SK-N-SH (cell line): Measurements from ENCODE around the gene PAWR. TPM values are rescaled to one million over a fixed set of nuclear protein-coding genes. Genes with fewer than 3 reads are reported as not detected.

ENCODE experiments used
- CTCF ChIA-PET: fragments of 300-600, 350-600 bp; formaldehyde crosslinking; extraction: SDS; loops from one replicate; lab custom pipeline; 2021; lab: Yijun Ruan, JAX
- POLR2A ChIA-PET: fragments of 350-600 bp; sonication (Branson Sonifier 250); formaldehyde crosslinking; extraction: SDS; loops from one replicate; lab custom pipeline; 2020; ENCODE audit warnings: antibody characterized with exemption, inconsistent platforms; lab: Yijun Ruan, JAX
- DNase-seq: peaks from one replicate; pipeline ENCODE4 v3.0.0; 2012
- H2AFZ ChIP-seq: fragments of 200-600 bp; sonication (generic); 2 replicates; pipeline ENCODE4 v1.8.1; 2016; ENCODE audit warnings: antibody characterized with exemption, mild to moderate bottlenecking, low read depth
- H3F3A ChIP-seq: fragments of 200-600 bp; sonication (generic); replicated peaks from 2 replicates; pipeline ENCODE3; 2016; ENCODE audit warnings: antibody characterized with exemption, mild to moderate bottlenecking; ENCODE audit not compliant: insufficient read depth
- H3K27ac ChIP-seq, 2 experiments: fragments of 200-500 bp in 1 of 2; fragments of 200-600 bp in 1 of 2; sonication (Bioruptor generic) in 1 of 2; sonication (generic), shearing (Covaris generic) in 1 of 2; 2 replicates each; pipeline versions ENCODE4 v1.5.1 to v1.6.1; 2014 to 2016; ENCODE audit warnings: low read depth in 2 of 2, inconsistent platforms in 1 of 2, low read length in 1 of 2, mild to moderate bottlenecking in 1 of 2, mixed read lengths in 1 of 2
- H3K27me3 ChIP-seq: fragments of 200-600 bp; sonication (generic), shearing (Covaris generic); 2 replicates; pipeline ENCODE4 v1.6.1; 2016; ENCODE audit warnings: mixed run types; ENCODE audit not compliant: insufficient read depth
- H3K36me3 ChIP-seq, 2 experiments: fragments of 200-500 bp in 1 of 2; fragments of 200-600 bp in 1 of 2; sonication (Bioruptor generic) in 1 of 2; sonication (generic) in 1 of 2; replicated peaks in 1 of 2; 2 replicates each; pipeline versions ENCODE3 to v1.5.1; 2014 to 2016; ENCODE audit warnings: low read length in 1 of 2, mild to moderate bottlenecking in 1 of 2; ENCODE audit not compliant: insufficient read depth in 2 of 2, control insufficient read depth in 1 of 2
- H3K4me1 ChIP-seq, 2 experiments: fragments of 200-500 bp in 1 of 2; fragments of 200-600 bp in 1 of 2; sonication (Bioruptor generic) in 1 of 2; sonication (generic), shearing (Covaris generic) in 1 of 2; 2 replicates each; pipeline versions ENCODE4 v1.5.1 to v1.6.1; 2014 to 2016; ENCODE audit warnings: low read depth in 1 of 2, low read length in 1 of 2, mixed run types in 1 of 2; ENCODE audit not compliant: insufficient read depth in 2 of 2, control insufficient read depth in 1 of 2
- H3K4me2 ChIP-seq: fragments of 200-600 bp; sonication (generic), shearing (Covaris generic); 2 replicates; pipeline ENCODE4 v1.6.1; 2017; ENCODE audit warnings: mixed run types
- H3K4me3 ChIP-seq, 2 experiments: fragments of 200-500 bp in 1 of 2; fragments of 200-600 bp in 1 of 2; sonication (Bioruptor generic) in 1 of 2; sonication (generic), shearing (Covaris generic) in 1 of 2; 2 replicates each; pipeline versions ENCODE4 v1.5.1 to v1.8.1; 2014 to 2016; ENCODE audit warnings: low read depth in 2 of 2, inconsistent platforms in 1 of 2, low read length in 1 of 2, mild to moderate bottlenecking in 1 of 2, mixed read lengths in 1 of 2, moderate library complexity in 1 of 2
- H3K79me2 ChIP-seq: fragments of 200-600 bp; sonication (generic); 2 replicates; pipeline ENCODE4 v1.8.1; 2017; ENCODE audit warnings: mild to moderate bottlenecking; ENCODE audit not compliant: insufficient read depth
- H3K9ac ChIP-seq: fragments of 200-600 bp; sonication (generic); 2 replicates; pipeline ENCODE4 v1.6.1; 2017; ENCODE audit warnings: mixed run types
- H3K9me2 ChIP-seq: fragments of 200-600 bp; sonication (generic); 2 replicates; pipeline ENCODE4 v1.6.1; 2017; ENCODE audit warnings: mixed run types
- H3K9me3 ChIP-seq: fragments of 200-600 bp; sonication (generic); 2 replicates; pipeline ENCODE4 v1.6.1; 2017; ENCODE audit warnings: mixed run types, mild to moderate bottlenecking, moderate library complexity
- H4K20me1 ChIP-seq: fragments of 200-600 bp; sonication (generic); 2 replicates; pipeline ENCODE4 v1.6.1; 2017; ENCODE audit warnings: mild to moderate bottlenecking, mixed run types; ENCODE audit not compliant: insufficient read depth
- EP300 ChIP-seq, 2 experiments: IDR thresholded peaks; 2 replicates each; pipeline versions ENCODE4 v1.4.0 to v1.6.1; 2012; ENCODE audit warnings: borderline replicate concordance in 1 of 2, low read depth in 1 of 2, low read length in 1 of 2
- FOSL2 ChIP-seq: IDR thresholded peaks from 2 replicates; pipeline ENCODE4 v1.4.0; 2012; ENCODE audit warnings: low read depth, mild to moderate bottlenecking, moderate library complexity, borderline replicate concordance
- FOXM1 ChIP-seq: IDR thresholded peaks from 2 replicates; pipeline ENCODE4 v1.4.0; 2012; ENCODE audit warnings: low read depth, mild to moderate bottlenecking
- MEF2A ChIP-seq: IDR thresholded peaks from 2 replicates; pipeline ENCODE4 v1.4.0; 2012; ENCODE audit warnings: low read depth, borderline replicate concordance
- MXI1 ChIP-seq: IDR thresholded peaks from 2 replicates; pipeline ENCODE4 v1.6.1; 2012; ENCODE audit warnings: mild to moderate bottlenecking, low read depth, low read length, improper control_type of control experiment
- NFIC ChIP-seq: IDR thresholded peaks from 2 replicates; pipeline ENCODE4 v1.4.0; 2012; ENCODE audit warnings: borderline replicate concordance
- NRF1 ChIP-seq: IDR thresholded peaks from 2 replicates; pipeline ENCODE4 v1.6.1; 2012; ENCODE audit warnings: low read depth, mild to moderate bottlenecking, low read length
- PBX3 ChIP-seq: IDR thresholded peaks from 2 replicates; pipeline ENCODE4; 2012
- POLR2AphosphoS5 ChIP-seq: IDR thresholded peaks from 2 replicates; pipeline ENCODE4 v1.6.1; 2012; ENCODE audit warnings: low read depth, low read length
- RFX5 ChIP-seq: IDR thresholded peaks from 2 replicates; pipeline ENCODE4 v1.6.1; 2012; ENCODE audit warnings: mild to moderate bottlenecking, improper control_type of control experiment, low read length
- SIN3A ChIP-seq: IDR thresholded peaks from 2 replicates; pipeline ENCODE4 v1.6.1; 2012; ENCODE audit warnings: low read depth, mild to moderate bottlenecking, low read length, moderate library complexity, borderline replicate concordance
- TAF1 ChIP-seq: IDR thresholded peaks from 2 replicates; pipeline ENCODE4 v1.6.1; 2012; ENCODE audit warnings: low read depth, mild to moderate bottlenecking, low read length, moderate library complexity, borderline replicate concordance
- TCF12 ChIP-seq: IDR thresholded peaks from 2 replicates; pipeline ENCODE4 v1.4.0; 2012
- USF2 ChIP-seq: fragments of 150-350 bp; IDR thresholded peaks from 2 replicates; pipeline ENCODE4 v1.6.1; 2017; ENCODE audit warnings: antibody characterized with exemption, low read length, low read depth, borderline replicate concordance
- WGBS: methylation state at CpG from one replicate; pipeline ENCODE4 v1.1.6; 2017; ENCODE audit warnings: low lambda C conversion rate; 5-methylcytosine and 5-hydroxymethylcytosine counted together
- polyA plus RNA-seq, 3 experiments: library from polyadenylated mRNA; depleted of rRNA; stranded (reverse); fragments of >200 nt; gene quantifications; 2 replicates each; pipeline ENCODE4 v1.2.3, GENCODE V29; 2012
- TF ChIP-seq, protein P1 (sequence below): IDR thresholded peaks from 2 replicates; pipeline ENCODE4 v1.4.0; 2012; ENCODE audit warnings: low read depth, borderline replicate concordance
- TF ChIP-seq, protein P2 (sequence below): fragments of 150-350 bp; IDR thresholded peaks from 2 replicates; pipeline ENCODE4 v1.6.1; 2016; ENCODE audit warnings: mild to moderate bottlenecking, low read depth, low read length
- TF ChIP-seq, protein P3 (sequence below): IDR thresholded peaks from 2 replicates; pipeline ENCODE4 v1.4.0; 2012; ENCODE audit warnings: low read depth, borderline replicate concordance
- TF ChIP-seq, protein P4 (sequence below): fragments of 200-600 bp; sonication (generic); IDR thresholded peaks from 2 replicates; pipeline ENCODE4 v1.6.1; 2017; ENCODE audit warnings: antibody characterized with exemption, mild to moderate bottlenecking, moderate library complexity

The PAWR gene
- polyA plus RNA-seq, 1 of the 3 experiments (the other 2 are of a cell fraction): 1.8 TPM

DNA sequence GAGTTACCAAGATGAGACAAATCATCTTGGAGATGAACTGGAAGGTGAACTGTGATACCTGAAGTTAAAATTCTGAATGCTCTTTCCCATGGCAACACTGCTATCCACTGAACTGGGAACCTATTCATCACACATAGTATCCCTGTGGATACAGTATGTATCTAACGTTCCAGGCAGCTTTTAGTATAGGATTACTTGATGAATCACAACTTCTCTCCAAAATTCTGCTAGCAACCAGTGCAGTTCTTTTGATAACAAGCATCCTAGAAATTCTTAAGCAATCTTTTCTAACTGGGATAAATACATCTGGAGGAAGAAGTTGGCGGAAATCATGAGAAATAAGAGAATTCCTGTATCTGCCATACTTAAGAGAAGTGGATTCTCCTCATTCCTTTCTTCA, 66.4 kb downstream of the PAWR start:
- Histone ChIP-seq H3K4me3 (no peak overlapping the region), H3F3A (no peaks in the 10 kb centered on the region), H3K36me3 (no peaks in the 10 kb centered on the region), H4K20me1 (no peaks in the 10 kb centered on the region), H2AFZ (no peak overlapping the region), H3K9me2 (no peaks in the 10 kb centered on the region), H3K27me3 (no peaks in the 10 kb centered on the region), H3K9ac (no peak overlapping the region), H3K9me3 (no peaks in the 10 kb centered on the region), H3K79me2 (no peaks in the 10 kb centered on the region), H3K4me1 (no peaks in the 10 kb centered on the region), H3K27ac (no peak overlapping the region), H3K4me2 (no peak overlapping the region)
- DNase-seq: no peak
- TF ChIP-seq NFIC (no peak), FOSL2 (no peak), POLR2AphosphoS5 (no peak), MXI1 (no peak), PBX3 (no peak), FOXM1 (no peak), USF2 (no peak), RFX5 (no peak), TCF12 (no peak), NRF1 (no peak), MEF2A (no peak), SIN3A (no peak), EP300 (IDR thresholded peaks at IDR 0.05; ENCODE audit: borderline replicate concordance in 1 of 2, low read depth in 1 of 2, low read length in 1 of 2) (no peak), TAF1 (no peak)
- TF ChIP-seq, protein P1, sequence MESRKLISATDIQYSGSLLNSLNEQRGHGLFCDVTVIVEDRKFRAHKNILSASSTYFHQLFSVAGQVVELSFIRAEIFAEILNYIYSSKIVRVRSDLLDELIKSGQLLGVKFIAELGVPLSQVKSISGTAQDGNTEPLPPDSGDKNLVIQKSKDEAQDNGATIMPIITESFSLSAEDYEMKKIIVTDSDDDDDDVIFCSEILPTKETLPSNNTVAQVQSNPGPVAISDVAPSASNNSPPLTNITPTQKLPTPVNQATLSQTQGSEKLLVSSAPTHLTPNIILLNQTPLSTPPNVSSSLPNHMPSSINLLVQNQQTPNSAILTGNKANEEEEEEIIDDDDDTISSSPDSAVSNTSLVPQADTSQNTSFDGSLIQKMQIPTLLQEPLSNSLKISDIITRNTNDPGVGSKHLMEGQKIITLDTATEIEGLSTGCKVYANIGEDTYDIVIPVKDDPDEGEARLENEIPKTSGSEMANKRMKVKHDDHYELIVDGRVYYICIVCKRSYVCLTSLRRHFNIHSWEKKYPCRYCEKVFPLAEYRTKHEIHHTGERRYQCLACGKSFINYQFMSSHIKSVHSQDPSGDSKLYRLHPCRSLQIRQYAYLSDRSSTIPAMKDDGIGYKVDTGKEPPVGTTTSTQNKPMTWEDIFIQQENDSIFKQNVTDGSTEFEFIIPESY: no peak
- TF ChIP-seq, protein P2, sequence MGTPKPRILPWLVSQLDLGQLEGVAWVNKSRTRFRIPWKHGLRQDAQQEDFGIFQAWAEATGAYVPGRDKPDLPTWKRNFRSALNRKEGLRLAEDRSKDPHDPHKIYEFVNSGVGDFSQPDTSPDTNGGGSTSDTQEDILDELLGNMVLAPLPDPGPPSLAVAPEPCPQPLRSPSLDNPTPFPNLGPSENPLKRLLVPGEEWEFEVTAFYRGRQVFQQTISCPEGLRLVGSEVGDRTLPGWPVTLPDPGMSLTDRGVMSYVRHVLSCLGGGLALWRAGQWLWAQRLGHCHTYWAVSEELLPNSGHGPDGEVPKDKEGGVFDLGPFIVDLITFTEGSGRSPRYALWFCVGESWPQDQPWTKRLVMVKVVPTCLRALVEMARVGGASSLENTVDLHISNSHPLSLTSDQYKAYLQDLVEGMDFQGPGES: no peak
- TF ChIP-seq, protein P3, sequence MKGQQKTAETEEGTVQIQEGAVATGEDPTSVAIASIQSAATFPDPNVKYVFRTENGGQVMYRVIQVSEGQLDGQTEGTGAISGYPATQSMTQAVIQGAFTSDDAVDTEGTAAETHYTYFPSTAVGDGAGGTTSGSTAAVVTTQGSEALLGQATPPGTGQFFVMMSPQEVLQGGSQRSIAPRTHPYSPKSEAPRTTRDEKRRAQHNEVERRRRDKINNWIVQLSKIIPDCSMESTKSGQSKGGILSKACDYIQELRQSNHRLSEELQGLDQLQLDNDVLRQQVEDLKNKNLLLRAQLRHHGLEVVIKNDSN: no peak
- TF ChIP-seq, protein P4, sequence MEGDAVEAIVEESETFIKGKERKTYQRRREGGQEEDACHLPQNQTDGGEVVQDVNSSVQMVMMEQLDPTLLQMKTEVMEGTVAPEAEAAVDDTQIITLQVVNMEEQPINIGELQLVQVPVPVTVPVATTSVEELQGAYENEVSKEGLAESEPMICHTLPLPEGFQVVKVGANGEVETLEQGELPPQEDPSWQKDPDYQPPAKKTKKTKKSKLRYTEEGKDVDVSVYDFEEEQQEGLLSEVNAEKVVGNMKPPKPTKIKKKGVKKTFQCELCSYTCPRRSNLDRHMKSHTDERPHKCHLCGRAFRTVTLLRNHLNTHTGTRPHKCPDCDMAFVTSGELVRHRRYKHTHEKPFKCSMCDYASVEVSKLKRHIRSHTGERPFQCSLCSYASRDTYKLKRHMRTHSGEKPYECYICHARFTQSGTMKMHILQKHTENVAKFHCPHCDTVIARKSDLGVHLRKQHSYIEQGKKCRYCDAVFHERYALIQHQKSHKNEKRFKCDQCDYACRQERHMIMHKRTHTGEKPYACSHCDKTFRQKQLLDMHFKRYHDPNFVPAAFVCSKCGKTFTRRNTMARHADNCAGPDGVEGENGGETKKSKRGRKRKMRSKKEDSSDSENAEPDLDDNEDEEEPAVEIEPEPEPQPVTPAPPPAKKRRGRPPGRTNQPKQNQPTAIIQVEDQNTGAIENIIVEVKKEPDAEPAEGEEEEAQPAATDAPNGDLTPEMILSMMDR: no peak
- CTCF ChIA-PET: no interaction called here
- WGBS: 27% methylated on average over 2 of the region's 2 CpGs
- POLR2A ChIA-PET: no interaction called here
